HG03095 (cell line): Measurements from ENCODE around the gene KAT5.
"Not testable (repeated sequence)": the region's sequence is repeated elsewhere in the genome, so short reads cannot be mapped to it uniquely, and the experiment has no call there.

ENCODE experiments used
- ATAC-seq: cut with Tn5 transposase; IDR thresholded peaks from one replicate; pipeline ENCODE4 v1.9.1; 2021; ENCODE audit warnings: moderate library complexity; ENCODE audit not compliant: unreplicated experiment

Gene KAT5

GRCh38 chr11:65743681-65744025, 31.6 kb downstream of the KAT5 start:
- ATAC-seq, result no peak

- ATAC-seq, result no peak
Measured at GRCh38 chr11:65744026-65744698, 32.1 kb downstream of the KAT5 start.

GRCh38 chr11:65744699-65745042, 32.6 kb downstream of the KAT5 start:
- no peak for ATAC-seq

- no peak for ATAC-seq
Measured at GRCh38 chr11:65745049-65745448, 33.0 kb downstream of the KAT5 start.

- not testable (repeated sequence) for ATAC-seq
Measured at GRCh38 chr11:65762169-65762568, 50.1 kb downstream of the KAT5 start.

GRCh38 chr11:65762816-65763215, 50.8 kb downstream of the KAT5 start:
- not testable (repeated sequence) for ATAC-seq

GRCh38 chr11:65764434-65764833, 52.4 kb downstream of the KAT5 start:
- no peak for ATAC-seq

GRCh38 chr11:65766535-65766934, 54.5 kb downstream of the KAT5 start:
- no peak for ATAC-seq

GRCh38 chr11:65767406-65767805, 55.4 kb downstream of the KAT5 start:
- no peak for ATAC-seq

- not testable (repeated sequence) for ATAC-seq
Measured at GRCh38 chr11:65767806-65768205, 55.8 kb downstream of the KAT5 start.
